NCI-H128 (cell line): ENCODE results near the gene STXBP5.

Source experiments
- DNase-seq: peaks from one replicate; lab custom pipeline; 2025; ENCODE audit not compliant: unreplicated experiment; lab: John Stamatoyannopoulos, UW

The STXBP5 gene

DNA sequence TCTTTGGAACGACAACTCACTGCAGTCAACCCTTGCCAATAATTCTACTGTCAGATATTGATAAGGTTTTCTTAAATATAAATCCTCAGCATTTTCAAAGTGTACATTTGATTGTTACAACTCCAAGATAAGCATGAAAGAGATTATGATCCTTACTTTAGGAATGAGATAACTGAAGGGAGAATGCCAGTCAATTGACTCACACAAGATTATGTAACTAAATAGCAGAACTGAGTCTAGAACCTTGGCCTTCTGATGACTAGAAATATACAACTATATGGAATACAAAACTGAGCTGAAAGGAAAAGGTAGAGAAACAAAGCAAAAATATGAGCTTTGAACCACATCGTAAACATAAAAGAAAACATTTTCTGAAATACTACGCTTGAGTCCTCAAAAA, 26.9 kb upstream of the STXBP5 start:
- no peak for DNase-seq

DNA sequence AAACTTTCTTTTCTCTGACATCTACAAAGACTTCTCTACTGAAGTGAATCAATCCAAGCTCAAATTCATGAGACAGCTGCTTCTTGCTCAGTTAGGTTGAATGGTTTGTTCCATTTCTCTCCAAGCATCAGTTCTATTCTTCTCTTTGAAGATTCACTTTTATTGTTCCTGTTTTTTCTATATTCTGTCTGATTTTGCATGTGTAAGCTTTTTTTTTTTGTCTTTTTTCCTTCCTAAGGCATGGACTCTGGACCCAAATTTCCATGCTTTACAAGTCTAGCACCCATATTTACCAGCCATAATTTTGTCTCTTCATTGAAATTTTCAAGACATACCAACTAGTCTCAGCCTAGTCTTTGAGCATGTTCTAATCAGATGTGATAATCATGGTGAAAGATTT, 25.9 kb upstream of the STXBP5 start:
- no peak for DNase-seq

DNA sequence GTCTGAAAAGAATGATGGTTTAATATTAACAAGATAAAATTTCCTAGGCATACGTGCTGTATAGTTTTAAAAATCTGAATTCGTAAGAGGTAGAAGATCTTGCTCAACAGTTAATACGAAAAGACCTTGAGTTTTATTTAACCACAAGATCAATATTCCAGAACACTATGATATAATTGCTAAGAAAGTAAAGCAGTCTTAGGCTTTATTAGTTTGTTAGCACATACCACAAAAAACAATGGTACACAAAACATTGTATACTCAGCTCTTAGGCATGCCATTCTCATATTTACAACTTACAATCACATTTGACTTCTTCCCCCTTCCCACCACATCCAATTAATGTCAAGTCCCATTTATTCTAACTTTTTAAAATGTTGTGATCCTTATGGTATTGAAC, 24.4 kb upstream of the STXBP5 start:
- no peak for DNase-seq

DNA sequence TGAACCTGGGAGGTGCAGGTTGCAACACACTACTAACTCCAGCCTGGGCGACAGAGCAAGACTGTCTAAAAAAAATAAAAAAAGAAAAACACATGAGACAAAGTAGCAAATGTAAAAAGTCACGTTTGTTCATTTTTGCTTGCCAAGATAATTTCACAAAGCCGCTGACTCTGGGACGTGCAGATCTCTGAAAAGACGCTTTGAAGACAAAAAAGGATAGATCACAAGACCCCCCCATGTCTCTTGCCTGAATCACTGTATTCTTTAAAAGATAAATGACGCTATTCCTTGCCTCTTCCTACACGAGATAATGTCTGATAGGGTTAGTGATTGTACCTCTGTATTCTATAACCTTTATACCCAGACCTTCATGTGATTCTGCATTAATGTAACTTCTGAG, 23.3 kb upstream of the STXBP5 start:
- DNase-seq, result no peak

DNA sequence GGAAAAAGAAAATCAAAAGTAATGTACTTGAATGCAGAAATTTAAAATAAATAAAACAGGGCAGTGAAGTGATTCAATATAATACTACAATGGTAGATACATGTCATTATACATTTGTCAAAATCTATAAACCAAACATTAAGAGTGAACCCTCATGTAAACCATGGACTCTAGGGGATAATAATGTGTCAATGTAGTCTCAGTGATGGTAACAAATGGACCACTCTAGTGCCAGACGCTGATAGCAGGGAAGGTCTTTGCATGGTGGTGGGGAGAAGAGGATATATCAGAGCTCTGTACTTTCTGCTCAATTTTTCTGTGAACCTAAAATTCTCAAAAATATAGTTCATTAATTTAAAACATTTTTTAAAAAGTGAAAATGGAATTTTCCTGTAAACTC, 19.8 kb upstream of the STXBP5 start:
- no peak for DNase-seq

DNA sequence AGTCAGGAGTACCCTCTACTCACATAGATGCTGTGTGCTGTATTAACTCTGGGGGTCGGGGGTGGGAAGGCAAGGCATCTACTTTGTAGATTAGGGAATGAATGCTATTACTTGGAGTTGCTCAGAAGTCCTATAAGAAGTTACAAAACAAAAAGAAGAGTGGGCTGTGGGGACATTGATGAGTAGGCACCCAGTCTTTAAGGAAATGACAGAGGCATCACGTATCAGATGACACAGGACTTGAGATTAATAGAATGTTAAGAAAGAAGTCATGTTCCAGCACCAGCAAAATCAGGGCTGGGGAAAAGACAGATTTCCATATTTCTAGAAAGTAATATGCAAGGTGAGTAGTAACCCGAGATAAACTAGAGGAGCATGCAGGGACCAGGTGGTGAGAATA, 19.0 kb upstream of the STXBP5 start:
- DNase-seq, result no peak

DNA sequence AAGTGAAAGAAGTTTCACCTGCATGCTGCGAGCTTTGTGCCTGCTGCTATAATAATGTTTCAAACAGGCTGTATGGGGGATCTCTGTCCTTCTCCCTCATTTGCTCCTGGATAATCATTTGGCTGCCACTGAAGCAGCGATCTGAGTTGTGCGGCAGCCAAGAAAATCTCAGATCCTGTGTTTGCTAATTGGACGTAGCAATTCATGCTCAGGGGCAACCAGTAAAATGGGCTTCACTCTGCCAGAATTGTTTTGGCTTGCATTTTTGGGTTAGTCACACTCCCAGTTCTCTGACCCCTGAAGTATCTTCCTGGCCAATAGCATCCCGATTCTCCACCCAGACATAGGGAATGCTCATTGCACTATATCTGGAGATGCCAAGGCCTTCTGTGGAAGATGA, 13.7 kb upstream of the STXBP5 start:
- DNase-seq, result no peak

DNA sequence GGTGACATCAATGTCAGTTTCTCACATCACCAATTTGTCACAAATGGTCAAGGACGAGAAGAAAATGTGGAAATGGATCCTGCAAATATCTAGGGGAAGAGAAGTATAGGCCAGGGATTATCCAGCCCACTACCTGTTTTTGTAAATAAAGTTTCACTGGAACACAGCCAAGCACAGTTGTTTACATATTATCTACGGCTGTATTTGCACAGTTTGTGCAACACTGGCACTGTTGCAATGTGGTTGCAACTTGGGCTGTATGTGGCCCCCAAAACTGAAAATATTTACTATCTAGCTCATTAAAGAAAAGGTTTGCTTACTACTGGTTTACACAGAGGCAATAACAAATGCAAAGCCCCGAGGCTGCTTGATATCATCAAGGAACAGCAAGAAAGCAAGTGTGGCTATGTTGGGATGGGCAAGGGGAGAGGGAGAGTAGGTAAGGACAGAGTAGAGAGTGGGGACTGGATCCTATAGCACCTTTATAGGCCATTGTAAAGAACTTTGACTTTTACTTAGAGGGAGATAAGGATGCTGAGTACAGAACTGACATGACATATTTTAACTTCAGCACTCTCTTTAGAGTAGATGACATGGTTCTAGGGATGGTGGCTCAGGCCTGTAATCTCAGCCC, 11.8 kb upstream of the STXBP5 start:
- DNase-seq, result no peak

DNA sequence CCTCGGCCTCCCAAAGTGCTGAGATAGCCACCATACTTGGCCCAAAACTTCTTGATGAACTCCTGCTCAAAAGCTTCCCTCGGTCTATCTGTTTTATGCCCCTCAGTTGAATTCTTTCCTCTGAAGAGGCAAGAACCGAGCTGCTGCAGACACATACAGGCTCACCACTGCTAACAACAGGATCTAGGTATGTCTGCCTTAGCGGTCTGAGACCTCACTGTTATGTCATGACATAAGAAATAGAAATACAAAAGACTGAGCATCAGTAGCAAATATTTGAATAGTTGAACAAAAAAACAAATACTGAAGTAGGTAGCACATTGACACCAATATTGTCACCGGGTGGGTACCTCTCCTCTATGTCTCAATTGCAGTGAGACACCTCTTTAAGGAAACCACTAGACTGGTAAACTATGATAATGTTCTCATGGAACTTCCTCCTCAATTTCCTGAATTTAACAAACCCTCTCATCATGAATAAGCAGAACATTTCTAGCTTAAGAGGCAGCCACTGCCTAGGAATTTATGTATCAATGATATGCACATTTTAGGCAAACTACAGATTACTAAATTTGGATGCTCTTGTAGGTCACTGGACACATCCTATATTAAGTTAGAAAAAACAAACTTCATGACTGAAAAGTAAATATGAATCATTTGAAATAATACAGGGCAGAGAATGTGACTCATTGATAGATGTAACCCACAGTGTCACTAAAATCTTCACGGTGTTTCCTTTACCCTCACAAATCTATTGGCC, 9.4 kb upstream of the STXBP5 start:
- DNase-seq, result no peak

DNA sequence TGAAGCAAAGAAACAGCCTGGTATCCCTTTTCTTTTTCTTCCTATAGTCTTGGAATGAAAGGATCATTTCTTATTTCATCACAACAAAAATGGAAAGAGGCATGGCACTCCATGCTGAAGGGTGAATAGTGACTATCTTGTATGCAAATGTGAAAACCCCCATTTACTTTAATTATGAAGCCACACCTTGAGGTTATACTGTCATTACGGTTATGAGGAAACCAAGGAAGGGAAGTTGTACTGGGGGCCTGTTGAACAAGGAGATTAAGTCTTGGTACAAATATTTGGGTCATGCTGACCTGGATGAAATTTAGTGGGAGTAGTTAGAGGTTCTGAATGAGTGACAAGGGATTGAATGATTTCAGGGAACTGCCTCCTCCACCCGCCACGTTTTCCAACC, 8.7 kb upstream of the STXBP5 start:
- DNase-seq, result no peak

DNA sequence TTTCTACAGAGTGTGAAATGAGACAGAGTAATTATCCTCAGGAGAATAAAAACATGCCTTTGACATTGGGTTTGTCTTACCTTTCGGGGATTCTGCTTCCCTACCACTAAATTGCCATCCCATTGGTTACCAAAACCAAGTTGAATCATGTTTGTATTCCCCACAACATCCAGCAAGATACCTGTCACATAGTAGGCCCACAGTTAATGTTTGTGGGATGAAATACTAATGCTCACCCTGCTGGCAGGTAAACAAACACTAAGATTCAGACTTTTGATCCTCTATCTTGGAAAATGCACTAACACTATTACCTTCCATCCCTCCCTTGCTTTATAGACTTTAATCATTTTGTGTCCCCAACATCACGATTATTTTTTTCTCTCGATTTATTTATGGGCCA, 8.2 kb upstream of the STXBP5 start:
- no peak for DNase-seq

DNA sequence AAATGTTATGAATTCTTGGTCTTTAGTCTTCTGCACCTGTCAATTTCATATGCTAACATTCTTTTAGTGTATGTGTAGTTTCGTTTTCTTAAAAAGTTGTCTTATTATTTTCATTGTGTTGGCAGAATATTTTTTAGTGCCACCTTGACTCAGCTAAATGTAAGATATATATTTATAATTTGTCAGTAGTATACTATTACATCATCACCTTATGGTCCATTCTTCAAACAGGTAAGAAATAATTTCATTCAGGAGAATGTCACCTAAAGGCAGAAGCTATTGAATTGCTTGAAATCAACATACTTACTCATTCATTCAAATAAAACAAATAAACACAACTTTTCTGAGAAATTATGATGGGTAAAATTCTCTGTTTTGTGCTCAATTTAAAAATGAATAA, 3.5 kb upstream of the STXBP5 start:
- DNase-seq, result no peak

DNA sequence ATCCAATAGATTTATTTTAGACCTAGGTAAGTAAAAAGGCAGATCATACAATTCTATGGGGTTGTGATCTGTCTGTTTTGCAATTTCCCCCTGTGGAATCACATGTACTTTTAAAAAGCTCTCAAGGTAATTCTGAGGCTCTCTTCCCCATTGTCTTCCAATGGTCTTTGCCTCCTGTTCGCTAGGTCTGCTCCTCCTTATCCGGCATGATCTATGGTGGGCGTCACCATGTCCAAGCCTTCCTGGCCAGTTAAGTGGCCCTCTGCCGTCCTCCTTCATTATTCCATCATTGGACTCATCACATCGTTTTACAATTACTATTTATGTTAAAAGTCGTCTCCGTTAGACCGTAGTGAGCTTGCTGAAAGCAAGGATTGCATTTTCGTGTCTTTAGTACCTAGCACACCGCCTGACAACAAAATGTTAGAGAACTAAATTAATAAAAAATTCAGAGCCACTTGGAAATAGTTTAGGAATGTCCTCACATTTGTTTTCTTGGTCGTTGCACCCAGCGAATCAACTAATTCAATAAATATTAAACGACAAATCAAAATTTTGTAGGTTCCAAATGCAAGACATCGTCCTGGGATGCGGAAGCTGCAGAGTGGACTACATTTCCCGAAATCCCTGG, 2.2 kb upstream of the STXBP5 start:
- no peak for DNase-seq

DNA sequence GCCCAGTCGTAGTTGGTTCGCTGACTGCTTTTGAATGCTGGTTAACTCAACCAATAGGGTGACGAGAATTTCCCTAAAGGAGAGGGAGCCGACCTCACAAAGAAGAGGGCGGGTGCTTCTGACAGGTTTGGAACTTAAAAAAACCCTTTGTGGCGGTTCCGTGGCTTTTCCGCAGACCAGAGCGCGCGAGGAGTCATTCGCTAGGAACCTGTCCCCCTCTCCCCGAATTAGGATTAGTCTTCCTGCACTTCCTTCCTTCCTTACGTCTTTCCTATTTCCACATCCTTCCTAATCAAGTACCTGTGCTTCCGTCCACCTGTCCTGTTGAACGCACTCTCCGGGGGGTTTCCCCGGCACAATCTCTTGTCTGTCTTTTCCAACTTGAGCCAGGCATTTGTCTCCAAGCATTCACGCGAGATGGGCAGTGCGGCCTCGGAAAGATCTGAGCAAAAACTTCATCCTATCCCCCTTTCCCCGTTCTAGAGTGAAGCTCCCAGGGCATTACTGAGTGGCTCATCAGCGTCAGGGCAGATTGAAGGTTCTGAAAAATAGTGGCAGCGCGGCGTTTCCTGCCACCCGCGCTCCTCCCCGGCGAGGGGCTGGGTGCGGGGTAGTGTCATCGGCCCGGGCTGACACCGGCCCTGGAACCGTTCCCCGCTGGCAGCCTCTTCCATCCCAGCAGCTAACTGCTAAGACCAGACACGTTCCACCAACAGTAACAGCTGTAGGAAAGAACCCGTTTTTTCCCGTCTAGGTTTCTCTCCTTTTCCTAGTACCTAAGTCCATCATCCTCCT, 1.5 kb upstream of the STXBP5 start:
- peak; percentile 86 for DNase-seq

DNA sequence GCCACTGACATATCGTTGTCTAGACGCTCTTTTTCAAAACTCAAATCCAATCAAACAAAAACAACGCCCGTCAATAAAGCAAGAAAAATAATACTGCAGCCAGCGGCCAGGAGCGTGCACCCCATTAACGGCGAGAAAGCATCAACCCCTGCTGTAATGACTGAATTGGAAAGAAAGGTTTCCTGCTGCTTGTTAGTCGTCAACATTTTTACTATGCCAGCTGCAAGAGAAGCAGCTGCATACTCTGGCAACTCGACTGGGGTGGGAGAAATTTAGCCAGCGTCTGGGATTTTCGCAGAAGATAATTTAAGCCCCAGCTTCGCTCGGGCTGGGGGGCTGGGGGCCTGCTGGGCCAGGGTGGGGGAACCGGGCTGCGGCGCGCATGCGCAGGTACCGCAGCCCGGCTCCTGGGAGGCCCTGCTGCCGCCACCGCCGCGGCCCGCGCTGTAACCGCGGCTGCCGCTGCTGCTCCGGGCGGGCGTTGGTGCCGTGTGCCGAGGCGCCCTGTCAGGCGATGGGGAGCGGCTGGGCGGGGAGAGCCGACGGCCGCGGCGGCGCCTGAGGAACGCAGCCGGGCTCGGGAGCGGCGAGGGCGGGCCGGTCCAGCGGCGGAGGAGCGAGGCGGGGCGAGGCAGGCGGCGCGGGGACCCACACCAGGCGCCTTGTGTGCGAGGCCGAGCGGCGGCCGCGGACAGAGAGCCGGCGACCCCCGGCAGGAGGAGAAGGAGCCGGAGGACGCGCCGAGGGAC, 732 bp upstream of the STXBP5 start:
- peak; percentile 57 for DNase-seq

DNA sequence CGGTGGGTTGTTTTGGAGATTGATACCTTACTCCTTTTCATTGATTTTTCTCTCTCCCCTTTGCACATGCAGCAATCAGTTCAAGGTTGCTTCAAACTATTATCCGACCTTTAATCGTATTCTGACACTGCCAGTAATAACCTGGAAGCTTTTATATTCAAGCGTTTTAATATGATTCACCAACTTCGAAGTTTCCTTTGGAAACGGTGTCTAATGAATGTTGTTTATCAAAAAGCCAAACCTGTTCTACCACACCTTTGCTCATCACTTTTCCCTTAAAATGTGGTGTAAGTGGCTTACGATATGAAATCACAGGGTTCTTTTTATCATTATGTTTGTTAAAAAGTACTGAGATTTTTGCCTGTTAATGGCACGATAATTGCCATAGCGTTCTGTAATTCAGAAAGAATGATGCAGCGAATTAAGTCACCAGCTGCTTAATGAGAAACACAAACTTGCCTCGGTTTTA, 660 bp downstream of the STXBP5 start:
- no peak for DNase-seq

DNA sequence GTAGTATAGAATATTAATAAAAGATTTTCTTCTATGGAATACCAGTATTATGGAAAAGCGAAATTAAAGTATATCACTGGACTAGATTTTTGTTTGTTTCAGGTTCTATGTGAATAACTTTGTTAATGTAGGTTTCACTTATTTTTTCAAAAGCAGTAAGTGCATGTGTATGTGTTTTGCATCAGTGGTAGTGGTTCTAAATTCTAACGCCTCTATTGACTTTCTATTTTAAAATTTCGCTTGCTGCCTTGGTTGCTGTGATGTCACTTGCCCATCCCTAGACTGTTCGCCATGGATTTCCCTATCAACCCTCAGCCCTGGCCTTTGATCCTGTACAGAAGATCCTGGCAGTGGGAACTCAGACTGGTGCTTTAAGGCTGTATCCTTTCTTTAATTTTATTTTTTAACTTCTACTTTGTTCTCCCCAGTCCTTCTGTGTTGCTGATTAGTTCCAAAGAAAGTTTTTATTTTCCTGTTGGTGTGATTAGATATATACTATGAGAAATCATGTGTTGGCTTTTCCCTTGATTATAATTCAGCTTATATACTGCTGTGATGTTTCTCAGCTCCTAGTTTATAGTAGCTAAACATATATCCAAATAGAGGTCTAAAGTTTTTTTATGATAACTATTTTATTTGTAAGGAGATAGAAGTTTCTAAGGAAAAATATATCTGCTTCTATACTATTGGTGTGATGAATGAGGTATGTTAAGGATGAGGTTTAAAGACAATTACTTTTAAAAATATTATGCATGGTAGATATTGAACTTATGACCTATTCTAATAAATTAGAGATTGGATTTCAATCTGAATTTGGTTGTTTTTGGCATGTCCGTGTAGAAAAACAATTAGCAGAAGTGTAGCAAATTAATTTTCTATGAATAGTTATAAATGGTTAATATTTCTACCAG, 1.7 kb downstream of the STXBP5 start:
- DNase-seq, result peak; percentile 24

DNA sequence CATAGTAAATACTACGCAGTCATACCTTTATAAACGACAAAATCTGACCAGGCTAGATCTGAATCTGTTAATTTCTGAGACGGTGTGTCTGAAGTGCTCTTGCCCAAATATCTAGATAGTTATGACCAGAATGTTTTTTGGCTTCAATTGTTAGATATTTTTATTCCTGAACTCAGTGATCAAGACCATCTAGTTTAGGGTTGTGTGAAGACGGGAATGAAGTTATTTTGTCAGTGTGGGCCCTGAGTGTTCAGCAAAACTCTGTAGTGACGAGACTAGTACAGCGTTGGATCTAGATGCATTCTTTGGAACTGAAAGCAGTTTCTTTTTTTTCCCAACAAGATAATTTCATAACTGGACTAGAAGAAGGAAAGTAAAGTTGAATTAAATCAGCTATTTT, 3.1 kb downstream of the STXBP5 start:
- no peak for DNase-seq

DNA sequence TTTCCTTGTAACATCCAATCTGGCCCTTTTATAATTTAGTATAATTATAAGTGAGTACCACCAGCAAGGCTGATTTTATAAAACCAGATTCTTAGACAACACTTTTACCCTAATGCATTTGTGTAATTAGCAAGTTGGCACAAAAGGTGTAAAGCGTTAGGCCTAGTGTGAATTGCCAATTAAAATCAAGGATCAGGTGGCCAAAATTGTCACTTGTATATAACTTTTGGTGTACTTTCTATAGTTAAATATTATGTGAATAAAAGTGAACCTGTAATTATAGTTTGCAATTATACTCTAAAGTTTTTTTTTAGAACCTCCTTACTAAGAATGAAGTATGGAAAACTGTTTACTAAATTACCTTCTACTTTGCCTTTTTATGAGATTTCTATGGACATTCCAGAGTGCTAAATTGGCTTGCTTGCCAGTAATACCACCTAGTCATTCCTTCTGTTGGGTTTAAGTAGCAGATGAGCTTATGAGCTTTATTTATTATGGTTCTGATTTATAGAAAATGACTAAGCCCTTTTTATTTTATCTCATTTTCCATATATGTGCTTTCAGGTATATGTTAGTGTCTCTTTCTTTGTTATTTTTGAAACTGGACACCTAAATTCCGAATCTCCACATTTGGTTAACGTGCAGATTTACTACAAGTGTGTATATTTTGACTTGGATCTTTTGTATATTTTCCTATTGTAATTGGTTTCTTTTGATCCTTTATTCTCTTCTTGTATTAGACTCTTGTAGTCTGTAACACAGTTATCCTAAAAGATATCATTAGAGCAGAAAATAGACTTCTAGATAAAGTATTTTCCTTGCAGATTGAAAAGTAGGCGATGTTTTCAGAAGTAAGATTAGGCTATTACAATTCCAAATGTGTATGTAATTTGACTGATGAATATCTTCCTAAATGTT, 3.9 kb downstream of the STXBP5 start:
- DNase-seq, result no peak
